HG02840 (cell line): ENCODE results near the gene CCDC3.

ENCODE experiments used
- ATAC-seq: cut with Tn5 transposase; IDR thresholded peaks from one replicate; pipeline ENCODE4 v1.9.1; 2021; ENCODE audit warnings: mild to moderate bottlenecking, moderate library complexity, moderate number of reproducible peaks; ENCODE audit not compliant: unreplicated experiment, low FRiP score

The CCDC3 gene

DNA sequence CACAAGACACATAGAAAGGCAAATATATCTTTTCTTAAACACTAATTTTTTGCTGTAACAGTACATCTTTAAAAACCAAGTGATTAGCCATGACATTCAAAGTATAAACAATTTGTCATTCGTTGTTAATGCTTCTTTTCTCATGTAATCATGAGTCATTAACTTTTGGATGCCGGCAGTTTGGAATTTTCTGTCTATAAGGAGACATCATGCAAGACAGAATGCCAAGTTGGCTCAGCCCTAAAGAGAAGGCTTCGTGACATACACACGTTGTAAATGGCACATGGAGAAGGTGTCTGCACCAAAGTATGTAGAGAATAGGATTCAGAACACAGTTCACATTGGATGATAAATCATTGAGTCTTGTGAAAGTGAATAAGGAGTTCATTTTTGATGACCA is 35.9 kb downstream of the CCDC3 start:
- no peak for ATAC-seq

DNA sequence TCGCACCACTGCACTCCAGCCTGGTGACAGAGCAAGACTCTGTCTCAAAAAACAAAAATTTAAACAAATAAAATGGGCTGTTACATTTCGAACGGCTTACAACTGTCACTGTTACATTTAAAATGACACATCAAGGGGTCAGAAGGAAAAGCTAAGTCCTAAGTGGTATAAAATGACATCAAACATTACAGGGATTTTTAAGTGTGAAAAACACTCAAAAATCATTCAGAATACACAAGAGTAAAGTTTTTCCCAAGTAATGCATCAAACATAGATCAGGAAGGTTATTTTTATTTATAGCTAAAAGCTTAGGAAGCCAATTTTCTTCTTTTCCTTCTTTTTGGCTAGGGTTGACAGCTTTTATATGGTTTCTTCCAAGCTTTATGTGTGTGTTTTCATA is 39.0 kb downstream of the CCDC3 start:
- no peak for ATAC-seq

DNA sequence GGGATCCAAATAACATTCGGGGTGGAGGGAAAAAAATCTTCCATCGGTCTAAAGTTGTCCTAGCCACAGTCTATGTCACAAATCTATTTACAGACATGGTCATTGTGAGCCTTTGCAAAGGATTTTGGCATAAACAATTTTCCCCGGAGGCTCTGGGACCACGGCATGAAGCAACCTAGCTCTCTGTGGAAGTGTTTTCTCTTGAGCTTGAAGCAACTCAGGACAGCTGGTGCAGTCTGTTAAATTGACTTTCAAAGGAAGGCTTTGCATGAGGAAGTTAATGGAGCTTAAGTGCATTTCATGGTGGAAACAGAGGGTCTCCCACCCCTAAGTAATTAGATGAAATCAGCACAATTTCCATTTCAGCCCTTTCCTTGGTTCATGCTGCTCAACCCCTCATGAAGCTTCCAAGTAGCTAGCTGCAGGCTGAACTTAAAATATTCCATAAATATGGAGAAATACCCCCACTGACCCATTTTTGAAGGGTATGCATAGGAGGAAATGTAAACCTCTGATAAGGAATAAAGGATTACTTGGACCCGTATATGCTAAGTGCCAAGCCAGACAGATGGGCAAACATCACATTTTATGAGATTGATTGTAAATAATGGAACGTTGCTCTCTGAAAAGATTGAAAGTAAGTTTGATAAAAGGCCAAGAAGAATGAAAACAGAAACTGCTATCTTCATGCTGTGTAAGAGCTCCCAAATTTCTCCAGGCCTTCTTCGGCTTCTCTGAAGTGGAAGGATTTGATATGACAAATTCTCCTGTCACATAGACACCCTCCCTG is 39.9 kb downstream of the CCDC3 start:
- no peak for ATAC-seq

DNA sequence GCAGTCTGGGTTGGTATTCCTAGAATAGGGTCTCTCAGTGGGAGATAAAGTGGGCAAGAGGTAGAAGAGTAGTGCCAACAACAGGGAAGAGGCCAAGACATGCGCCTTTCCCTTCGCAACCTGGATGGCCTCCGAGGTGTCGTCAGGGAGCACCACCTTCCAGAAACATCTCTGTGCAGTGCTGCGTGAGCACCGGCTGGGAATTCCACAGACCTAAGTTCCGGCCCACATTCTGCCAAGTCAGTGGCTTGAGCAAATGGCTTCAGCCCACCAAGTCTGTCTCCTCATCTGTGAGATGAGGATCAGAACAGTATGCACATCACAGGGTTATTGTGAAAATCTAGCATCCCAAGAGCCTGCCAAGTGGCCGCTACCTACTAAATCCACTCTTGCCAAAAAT is 40.6 kb downstream of the CCDC3 start:
- no peak for ATAC-seq

DNA sequence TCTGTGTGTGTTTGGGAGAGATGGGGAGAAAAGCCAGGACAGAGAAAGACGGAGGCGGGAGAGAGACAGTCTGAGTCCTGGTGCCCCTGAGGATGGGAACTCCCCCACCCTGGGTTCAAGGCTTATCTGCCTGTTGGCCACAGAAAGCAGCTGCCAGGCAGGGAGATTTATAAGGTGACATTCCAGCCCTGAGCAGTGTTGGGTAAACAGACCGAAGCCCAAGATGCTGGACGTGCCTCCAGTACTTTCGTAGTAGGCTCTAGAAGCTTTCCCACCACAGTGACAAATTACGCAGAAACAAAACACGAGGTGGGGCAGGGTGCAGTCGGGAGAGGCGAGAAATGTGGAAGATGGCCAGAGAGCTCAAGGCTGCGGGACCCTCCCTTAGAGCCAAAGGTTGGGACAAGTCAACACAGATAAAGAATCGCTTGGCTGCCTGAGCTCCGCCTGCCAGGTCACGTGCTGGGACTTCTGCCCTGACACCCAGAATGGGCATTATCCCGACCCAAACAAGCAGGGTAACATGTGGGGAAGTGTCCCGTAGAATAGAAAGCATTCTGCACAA is 41.1 kb downstream of the CCDC3 start:
- no peak for ATAC-seq

DNA sequence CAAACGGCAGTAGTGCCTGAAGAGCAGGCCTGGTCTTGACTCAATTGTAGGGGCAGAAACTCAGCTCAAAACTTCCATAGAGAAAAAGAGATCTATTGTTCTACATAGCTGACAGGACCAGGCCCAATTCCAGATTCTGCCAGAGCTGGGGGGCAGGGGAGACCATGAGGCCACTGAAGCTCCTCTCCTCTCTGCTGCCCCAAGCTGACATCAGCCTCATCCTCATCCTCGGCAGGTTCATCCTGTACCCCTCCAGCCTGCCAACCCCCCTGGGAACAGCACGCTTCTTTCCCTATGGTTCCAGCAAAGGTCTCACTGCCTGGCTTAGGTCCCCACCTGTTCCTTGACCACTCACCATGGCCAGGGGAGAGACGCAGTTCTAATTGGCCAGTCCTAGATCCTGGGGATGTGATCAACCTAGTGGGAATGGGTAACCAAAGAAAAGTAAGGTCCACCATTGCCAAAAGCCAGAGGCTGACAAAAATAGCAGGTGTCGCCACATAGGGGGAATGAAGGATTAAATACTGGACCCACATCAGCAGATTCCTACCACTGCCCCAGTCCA is 42.9 kb downstream of the CCDC3 start:
- ATAC-seq: no peak

DNA sequence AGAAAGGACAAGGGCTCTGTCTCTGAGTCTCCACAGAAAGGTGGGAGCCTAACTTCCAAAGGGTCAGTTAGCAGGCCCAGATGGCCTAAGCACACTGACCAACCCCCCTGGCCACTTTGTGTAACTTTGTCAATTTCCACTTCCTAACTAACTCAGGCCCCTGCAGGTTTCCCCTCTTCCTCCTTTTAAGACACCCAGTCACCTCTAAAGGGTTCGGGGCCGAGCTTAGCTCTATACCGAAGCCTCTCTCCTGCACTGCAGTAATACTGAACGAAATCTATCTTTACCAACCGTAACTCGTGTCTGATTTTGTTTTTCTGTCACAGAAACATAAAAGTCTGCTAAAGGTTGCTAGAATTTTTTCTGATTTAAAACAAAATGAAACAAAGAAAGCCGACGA is 44.4 kb downstream of the CCDC3 start:
- no peak for ATAC-seq

DNA sequence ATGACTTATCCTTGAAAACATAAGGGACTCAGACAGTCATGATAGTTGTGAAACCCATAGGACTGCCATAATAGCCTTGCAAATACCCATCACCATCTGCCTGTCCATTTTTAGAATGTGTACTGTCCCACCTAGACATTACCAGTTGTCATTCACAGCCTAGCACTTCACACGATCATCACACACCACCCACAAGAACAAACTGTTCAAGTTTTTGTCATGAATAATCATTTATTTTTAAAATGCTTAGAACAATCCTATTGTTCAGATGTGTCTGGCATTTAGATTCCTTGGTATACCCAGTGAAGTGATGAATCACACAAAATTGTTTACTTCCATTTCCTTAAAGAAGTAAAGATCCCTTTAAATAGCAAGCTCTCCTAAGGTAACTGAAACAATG is 46.6 kb downstream of the CCDC3 start:
- ATAC-seq: no peak

DNA sequence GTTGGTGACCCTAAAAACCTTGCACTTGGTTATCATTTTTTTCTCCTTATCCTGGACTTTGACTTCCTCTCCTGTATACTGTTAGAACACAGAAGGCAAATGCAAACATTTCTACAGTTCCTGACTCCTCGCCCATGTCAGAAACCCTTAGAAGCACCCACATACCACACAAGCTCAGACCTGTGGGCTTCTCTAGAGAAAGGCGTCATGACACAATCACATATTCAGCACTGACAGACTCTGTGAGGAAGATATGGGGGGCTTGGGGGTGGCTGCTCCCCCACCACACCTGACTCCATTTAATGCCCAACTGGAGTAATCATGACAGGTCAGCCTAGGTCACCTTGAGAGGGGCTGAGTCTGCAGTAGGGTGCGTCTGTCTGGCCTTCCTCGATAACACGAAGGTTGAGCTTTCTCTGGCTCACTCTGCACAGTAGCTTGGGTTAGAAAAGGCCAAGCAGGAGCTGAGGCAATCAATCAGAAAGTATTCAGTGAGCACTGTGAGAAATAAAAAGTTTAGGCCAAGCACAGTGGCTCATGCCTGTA is 50.9 kb downstream of the CCDC3 start:
- ATAC-seq: no peak

DNA sequence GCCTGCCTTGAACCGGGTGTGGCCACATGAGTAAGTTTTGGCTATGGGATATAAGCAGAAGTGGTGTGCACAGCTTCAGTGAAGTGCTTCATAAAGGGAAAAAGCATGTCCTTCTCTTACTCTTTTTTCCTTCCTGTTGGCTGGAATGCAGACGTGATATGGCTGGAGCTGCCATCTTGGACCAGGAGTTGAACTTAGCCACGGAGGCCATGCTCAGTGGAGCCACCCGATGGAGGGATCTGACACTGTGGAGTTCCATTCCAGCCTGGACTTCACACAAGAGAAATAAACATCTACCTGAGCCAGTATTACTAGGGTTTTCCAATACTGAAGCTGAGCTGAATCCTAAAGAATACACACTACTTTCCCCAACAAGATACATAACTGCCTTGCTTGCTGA is 52.3 kb downstream of the CCDC3 start:
- no peak for ATAC-seq

DNA sequence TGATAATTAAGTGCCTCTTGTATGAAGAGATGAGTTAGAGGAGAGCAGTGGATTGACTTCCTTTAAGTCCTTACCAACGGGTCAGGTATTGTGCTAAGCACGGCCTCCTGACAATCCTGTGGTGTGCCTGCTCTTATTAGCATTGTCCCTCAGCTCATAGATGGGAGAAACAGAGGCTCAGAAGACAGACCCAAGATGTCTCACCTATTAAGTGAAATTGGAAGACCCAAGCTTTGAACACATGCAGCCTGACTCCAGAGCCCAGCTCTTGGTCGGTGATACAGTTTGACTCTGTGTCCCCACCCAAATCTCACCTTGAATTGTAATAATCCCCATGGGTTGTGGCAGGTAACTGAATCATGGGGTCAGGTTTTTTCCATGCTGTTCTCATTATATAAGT is 53.8 kb downstream of the CCDC3 start:
- no peak for ATAC-seq

DNA sequence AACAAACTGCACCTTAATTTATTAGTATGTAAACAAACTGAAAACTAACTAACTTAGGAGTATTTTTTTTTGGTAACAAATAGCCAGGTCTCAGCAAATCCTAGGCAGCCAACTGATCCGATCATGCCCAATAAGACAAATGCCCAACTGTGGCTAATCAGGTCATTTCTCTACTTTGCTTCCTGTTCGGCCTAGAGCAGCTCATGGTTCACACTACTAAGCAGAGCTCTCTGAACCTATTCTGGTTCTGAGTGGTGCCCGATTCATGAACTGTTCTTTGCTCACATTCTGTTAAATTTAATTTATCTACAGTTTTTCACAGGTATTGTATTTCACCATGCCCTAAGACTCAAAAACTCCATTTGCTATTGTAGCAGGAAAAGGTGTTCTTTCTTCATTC is 55.1 kb downstream of the CCDC3 start:
- ATAC-seq: no peak

DNA sequence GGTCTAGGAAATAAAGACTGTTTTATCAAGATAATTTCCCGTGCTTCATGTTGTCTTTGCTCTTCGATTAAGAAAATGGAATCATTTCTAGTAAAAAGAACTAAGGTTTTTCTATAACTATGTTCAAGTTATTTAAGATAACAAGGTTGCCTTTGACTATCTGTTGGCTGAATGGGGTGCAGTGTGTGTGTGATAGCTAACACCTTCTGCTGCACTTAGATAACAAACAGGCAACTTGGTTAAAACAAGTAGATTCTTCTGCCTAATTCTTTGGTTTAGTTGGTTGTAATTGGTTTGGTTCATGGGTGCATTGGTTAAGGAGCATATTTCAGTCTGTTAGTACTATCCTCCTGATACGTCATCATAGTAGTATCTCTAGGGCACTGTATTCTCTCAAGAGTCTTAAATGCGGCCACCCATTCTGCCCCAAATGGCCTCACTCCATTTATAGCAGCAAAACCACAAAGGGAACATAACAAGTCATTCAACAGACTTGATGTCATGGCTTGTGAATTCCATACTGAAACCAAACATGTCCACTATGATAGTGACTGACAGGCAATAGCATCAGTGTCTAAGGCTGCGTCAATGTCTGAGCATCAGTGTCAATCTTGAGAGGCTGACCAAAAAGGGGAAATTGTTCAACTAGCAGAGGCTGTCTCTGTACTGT is 55.7 kb downstream of the CCDC3 start:
- ATAC-seq: no peak

DNA sequence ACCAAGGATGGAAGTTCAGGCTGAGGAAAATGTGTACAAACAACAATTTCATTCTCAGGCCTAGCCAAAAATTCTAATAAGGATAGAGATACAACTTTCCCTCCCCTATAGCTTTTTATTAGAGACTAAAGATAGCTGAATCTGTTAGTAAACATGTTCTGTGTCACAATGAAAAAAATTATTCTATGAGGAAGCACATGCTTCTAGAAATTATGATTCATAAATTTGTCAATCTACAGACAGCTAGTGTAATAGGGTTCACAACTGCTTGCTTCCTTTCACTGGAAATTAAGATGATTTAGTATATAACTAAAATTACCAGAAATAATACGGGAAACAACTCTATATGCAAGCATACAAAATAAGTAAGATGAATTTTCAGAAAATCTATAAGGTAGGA is 56.6 kb downstream of the CCDC3 start:
- no peak for ATAC-seq

DNA sequence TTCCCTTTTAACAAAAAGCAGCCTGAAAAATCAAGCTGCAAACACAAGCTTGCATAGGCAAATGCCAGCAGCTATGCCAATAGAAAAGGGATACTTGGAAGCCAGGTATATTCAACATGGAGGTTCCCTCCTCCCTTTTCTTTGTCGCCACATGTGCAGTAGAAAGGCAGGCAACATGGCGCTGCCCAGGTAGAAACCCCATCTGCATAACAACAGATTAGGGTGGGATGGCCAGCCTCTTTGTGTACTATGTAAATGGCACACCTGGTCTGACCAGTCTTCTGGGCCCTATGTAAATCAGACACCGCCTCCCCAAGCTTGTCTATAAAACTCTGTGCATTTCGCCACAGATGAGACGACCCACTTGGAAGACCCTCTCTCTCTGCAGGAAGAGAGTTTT is 58.1 kb downstream of the CCDC3 start:
- ATAC-seq: no peak

DNA sequence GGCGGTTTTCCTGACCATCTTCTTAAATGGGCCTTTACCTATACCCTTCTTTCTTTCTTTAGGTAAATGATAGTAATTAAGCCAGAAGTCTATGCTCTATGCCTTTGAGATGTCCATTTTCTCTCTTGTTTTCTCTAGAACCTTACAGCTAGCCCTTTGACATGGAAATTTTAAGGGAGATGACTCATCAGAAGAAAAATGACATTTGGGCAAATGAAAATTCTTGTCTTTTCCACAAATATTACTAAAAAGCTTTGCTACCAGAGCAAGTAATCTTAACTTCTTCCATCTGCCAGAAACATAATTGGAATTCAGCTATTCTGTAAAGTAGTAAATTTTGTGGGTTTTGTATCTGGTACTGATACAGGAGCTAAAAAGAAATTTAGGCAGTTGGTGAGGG is 59.5 kb downstream of the CCDC3 start:
- no peak for ATAC-seq

DNA sequence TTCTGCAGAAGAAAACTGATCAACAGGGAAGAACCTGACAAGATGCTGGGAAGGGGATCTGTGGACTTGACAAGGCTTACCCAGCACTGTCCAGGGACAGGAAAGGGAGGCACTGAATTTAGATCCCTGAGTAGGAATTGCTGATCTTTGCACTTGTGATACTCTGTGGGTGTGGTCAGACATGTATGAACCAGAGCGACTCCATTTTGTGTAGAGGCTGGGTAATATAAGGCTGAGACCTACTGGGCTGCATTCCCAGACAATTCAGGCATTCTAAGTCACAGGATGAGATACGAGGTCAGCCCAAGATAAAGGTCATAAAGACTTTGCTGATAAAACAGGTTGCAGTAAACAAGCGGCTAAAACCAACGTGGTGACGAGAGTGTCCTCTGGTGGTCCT is 60.7 kb downstream of the CCDC3 start:
- ATAC-seq: no peak

DNA sequence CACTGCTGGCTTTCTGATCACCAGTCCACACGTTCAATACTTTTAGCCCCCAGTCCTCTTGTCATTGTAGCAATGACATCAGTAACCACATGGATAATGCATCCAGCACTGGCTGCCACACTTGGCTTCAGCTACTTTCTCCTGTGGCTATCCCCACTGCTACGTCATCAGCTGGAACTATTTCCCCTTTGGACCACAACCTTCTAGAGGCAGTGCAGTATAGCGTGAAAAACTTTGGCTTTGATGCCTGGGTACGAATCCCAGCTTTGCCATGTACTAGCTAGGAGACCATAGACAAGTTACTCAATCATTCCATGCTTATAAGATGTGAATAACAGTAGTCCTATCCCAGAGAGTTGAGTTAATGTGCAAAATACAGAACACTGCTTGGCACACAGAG is 63.2 kb downstream of the CCDC3 start:
- no peak for ATAC-seq

DNA sequence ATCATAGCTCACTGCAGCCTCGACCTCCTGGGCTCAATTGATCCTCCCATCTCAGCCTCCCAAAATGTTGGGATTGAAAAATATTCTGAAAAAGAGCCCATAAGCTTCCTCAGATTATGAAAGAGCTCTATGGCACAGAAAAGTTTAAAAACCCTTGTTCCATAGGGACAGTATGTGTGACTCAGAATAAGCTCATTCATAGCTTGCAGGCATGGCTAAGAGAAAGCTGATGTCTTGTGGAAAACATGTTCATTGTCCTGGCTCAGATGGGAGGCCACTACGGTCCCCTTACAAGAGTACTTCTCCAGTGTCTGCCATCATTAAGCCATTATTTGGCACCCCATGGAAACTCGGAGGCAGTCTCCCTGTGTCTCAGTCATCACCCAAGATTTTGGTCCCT is 64.0 kb downstream of the CCDC3 start:
- ATAC-seq: no peak

DNA sequence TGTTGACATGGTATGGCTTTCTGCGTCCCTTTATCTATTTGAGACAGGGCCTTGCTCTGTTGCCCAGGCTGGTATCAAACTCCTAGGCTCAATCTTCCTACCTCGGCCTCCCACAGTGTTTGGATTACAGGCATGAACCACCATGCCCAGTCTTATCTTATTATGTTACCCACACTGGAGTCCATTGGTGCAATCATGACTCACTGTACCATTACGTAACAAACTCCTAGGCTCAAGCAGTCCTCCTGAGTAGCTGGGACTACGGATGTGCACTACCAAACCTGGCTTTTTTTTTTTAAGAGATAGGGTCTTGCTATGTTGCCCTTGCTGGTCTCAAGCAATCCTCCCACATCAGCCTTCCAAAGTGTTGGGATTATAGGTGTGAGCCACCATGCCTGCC is 66.7 kb downstream of the CCDC3 start:
- no peak for ATAC-seq

DNA sequence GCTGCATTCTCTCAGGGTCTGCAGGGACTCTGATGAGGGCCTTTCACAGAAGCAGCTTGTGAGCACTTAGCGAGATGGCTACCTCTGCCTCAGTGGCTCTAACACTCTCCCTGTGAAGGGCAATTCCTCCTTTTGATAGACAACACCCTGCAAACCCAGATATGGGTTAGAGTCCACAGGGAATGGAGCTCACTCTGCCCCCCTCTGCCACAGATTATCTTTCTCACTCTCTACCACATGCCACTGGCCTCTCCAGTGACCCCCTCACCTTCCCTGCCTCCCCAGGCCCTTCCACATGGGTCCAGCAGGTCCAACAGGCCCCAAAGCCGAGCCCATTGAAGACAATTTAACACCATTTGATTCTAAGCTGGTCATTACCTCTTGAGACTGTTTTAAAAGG is 72.1 kb downstream of the CCDC3 start:
- no peak for ATAC-seq
